OCI-LY7 (cell line): ENCODE results near the gene BIK. TPM values are rescaled to one million over a fixed set of nuclear protein-coding genes. Genes with fewer than 3 reads are reported as not detected.
A peak's percentile ranks its signal among the peaks of the same experiment; 100 is the strongest.

Experiments used
- BruUV-seq: library from RNA; stranded (reverse); fragments of 400-500 nt; replicated peaks from 2 replicates; lab custom pipeline; 2021; lab: Mats Ljungman, UMichigan
- CTCF ChIA-PET: fragments of 300-600 bp; sonication (Branson Sonifier 250); formaldehyde crosslinking; loops from one replicate; lab custom pipeline; 2022; ENCODE audit warnings: antibody characterized with exemption; ENCODE audit not compliant: unreplicated experiment; lab: Charles Lee
- POLR2A ChIA-PET: fragments of 300-600 bp; sonication (Branson Sonifier 250); formaldehyde crosslinking; loops from one replicate; lab custom pipeline; 2022; ENCODE audit warnings: antibody characterized with exemption; lab: Charles Lee
- DNase-seq: peaks from one replicate; pipeline ENCODE4 v3.0.0-alpha.2; 2015; ENCODE audit warnings: low spot score
- H2AFZ ChIP-seq: fragments of 200-600 bp; sonication (generic), shearing (Covaris generic); 2 replicates; pipeline ENCODE4 v1.6.1; 2014; ENCODE audit warnings: mild to moderate bottlenecking, antibody characterized with exemption, low read length, moderate library complexity
- H3K27ac ChIP-seq: fragments of 200-600 bp; sonication (generic); 2 replicates; pipeline ENCODE4 v1.5.1; 2014; ENCODE audit warnings: mixed run types, low read depth, mild to moderate bottlenecking, moderate library complexity, low read length, inconsistent platforms; ENCODE audit not compliant: poor library complexity, severe bottlenecking
- H3K36me3 ChIP-seq: fragments of 200-600 bp; sonication (generic); 2 replicates; pipeline ENCODE4 v1.6.1; 2014; ENCODE audit warnings: mild to moderate bottlenecking, antibody characterized with exemption, low read length, moderate library complexity, mixed read lengths; ENCODE audit not compliant: insufficient read depth
- H3K4me1 ChIP-seq: fragments of 200-600 bp; sonication (generic); 2 replicates; pipeline ENCODE4 v1.5.1; 2014; ENCODE audit warnings: mild to moderate bottlenecking, low read length; ENCODE audit not compliant: insufficient read depth, poor library complexity, severe bottlenecking
- H3K4me2 ChIP-seq: fragments of 200-600 bp; sonication (generic); 2 replicates; pipeline ENCODE4 v1.6.1; 2014; ENCODE audit warnings: mild to moderate bottlenecking, low read length
- H3K4me3 ChIP-seq: fragments of 200-600 bp; sonication (generic); 2 replicates; pipeline ENCODE4 v1.5.1; 2014; ENCODE audit warnings: mild to moderate bottlenecking, low read depth, low read length; ENCODE audit not compliant: poor library complexity, severe bottlenecking
- H3K79me2 ChIP-seq: fragments of 200-600 bp; sonication (generic); 2 replicates; pipeline ENCODE4 v1.6.1; 2016; ENCODE audit warnings: low read depth, mild to moderate bottlenecking, low read length, moderate library complexity, mixed read lengths; ENCODE audit not compliant: insufficient read depth
- H3K9me2 ChIP-seq: fragments of 200-600 bp; sonication (generic); 2 replicates; pipeline ENCODE4 v1.6.1; 2016; ENCODE audit warnings: mild to moderate bottlenecking, low read length, mixed read lengths; ENCODE audit not compliant: insufficient read depth
- H3K9me3 ChIP-seq: fragments of 200-600 bp; sonication (generic); 2 replicates; pipeline ENCODE4 v1.6.1; 2014; ENCODE audit warnings: mild to moderate bottlenecking, mixed run types, low read length, mixed read lengths
- H4K20me1 ChIP-seq: fragments of 200-600 bp; sonication (generic); 2 replicates; pipeline ENCODE4 v1.6.1; 2014; ENCODE audit warnings: mild to moderate bottlenecking, antibody characterized with exemption, low read length, moderate library complexity, mixed read lengths; ENCODE audit not compliant: insufficient read depth
- CTCF ChIP-seq: fragments of 200-600 bp; sonication (generic); conservative IDR thresholded peaks from 2 replicates; pipeline ENCODE4 v1.5.1; 2014; ENCODE audit warnings: mild to moderate bottlenecking, antibody characterized with exemption, low read length, moderate library complexity, mixed read lengths
- EZH2phosphoT487 ChIP-seq: fragments of 200-600 bp; sonication (generic); IDR thresholded peaks from 2 replicates; pipeline ENCODE4 v1.6.1; 2018; ENCODE audit warnings: low read depth, borderline replicate concordance, mild to moderate bottlenecking, mixed run types, antibody characterized with exemption, low read length, moderate library complexity, mixed read lengths
- intact Hi-C: fragments of 100-400 bp; cut with micrococcal nuclease; formaldehyde crosslinking; loops from one replicate; pipeline ENCODE4 v1.10.0; 2022; ENCODE audit not compliant: unreplicated experiment
- total RNA-seq, 2 experiments: library from RNA; depleted of rRNA in 1 of 2; stranded (reverse); fragments of >200 nt in 1 of 2; shearing (Covaris generic) in 1 of 2; gene quantifications; 2 replicates each; pipeline ENCODE4 v1.2.3, GENCODE V29; 2014 to 2022

BIK gene
- total RNA-seq, 2 experiments from 2014 or later = 88.4 to 143 TPM

- H2AFZ ChIP-seq = peak overlapping the region; percentile 93
These were observed 37.3 kb downstream of the BIK start for GRCh38 chr22:43147821-43148220.

GRCh38 chr22:43148581-43148980, 38.0 kb downstream of the BIK start:
- intact Hi-C loops = no loop called here
- BruUV-seq = no TSS peak
- TF ChIP-seq CTCF (no peak), EZH2phosphoT487 (no peak)
- peak; percentile 42 for DNase-seq
- Histone ChIP-seq H3K4me1 (peaks cover 51% of the 10 kb centered on the region), H3K79me2 (no peaks in the 10 kb centered on the region), H4K20me1 (no peaks in the 10 kb centered on the region), H2AFZ (peak overlapping the region; percentile 60), H3K9me2 (no peaks in the 10 kb centered on the region), H3K36me3 (no peaks in the 10 kb centered on the region), H3K9me3 (no peaks in the 10 kb centered on the region), H3K27ac (peak overlapping the region; percentile 9), H3K4me2 (peak overlapping the region; percentile 28), H3K4me3 (no peak overlapping the region)
- ChIA-PET POLR2A (interaction anchor here (0.6 to 1.0 kb wide), 2 partner anchors 39 to 375 kb away, joined by 3 to 5 read pairs; no protein-coding TSS in a partner anchor), CTCF (no interaction called here)

More at GRCh38 chr22:43147821-43148220, 37.3 kb downstream of the BIK start:
- H3K79me2 ChIP-seq = no peaks in the 10 kb centered on the region; the same call in 1 of the 2 replicates
- H4K20me1 ChIP-seq = no peaks in the 10 kb centered on the region
- no peaks in the 10 kb centered on the region for H3K9me3 ChIP-seq
- peak overlapping the region; percentile 92 for H3K4me2 ChIP-seq
- peak overlapping the region; percentile 61 for H3K4me3 ChIP-seq
- H3K9me2 ChIP-seq = no peaks in the 10 kb centered on the region
- intact Hi-C loops = no loop called here
- no TSS peak for BruUV-seq
- POLR2A ChIA-PET = interaction anchor here (0.6 to 1.1 kb wide), 2 partner anchors 34 to 375 kb away, joined by 3 to 5 read pairs; no protein-coding TSS in a partner anchor
- DNase-seq = peak; percentile 56
- TF ChIP-seq CTCF = no peak
- TF ChIP-seq EZH2phosphoT487 = no peak
- peaks cover 51% of the 10 kb centered on the region for H3K4me1 ChIP-seq
- H3K27ac ChIP-seq = peak overlapping the region; percentile 82
- H3K36me3 ChIP-seq = no peaks in the 10 kb centered on the region
- CTCF ChIA-PET = interaction anchor here (1.8 kb wide), 1 partner anchor 39 kb away, joined by 8 read pairs; the partner anchor contains the start of gene TTLL12

GRCh38 chr22:43150731-43151206, 40.2 kb downstream of the BIK start:
- Histone ChIP-seq H3K4me2 (peak overlapping the region; percentile 64), H3K27ac (no peak overlapping the region), H3K36me3 (no peaks in the 10 kb centered on the region), H2AFZ (peak overlapping the region; percentile 15; the same call in 1 of the 2 replicates), H3K9me3 (no peaks in the 10 kb centered on the region), H3K79me2 (no peaks in the 10 kb centered on the region), H3K4me1 (peaks cover 40% of the 10 kb centered on the region), H3K9me2 (no peaks in the 10 kb centered on the region), H3K4me3 (peak overlapping the region; percentile 68), H4K20me1 (no peaks in the 10 kb centered on the region)
- intact Hi-C loops = no loop called here
- no peak for TF ChIP-seq CTCF
- TF ChIP-seq EZH2phosphoT487 = no peak
- no peak for DNase-seq
- BruUV-seq = no TSS peak
- POLR2A ChIA-PET = interaction anchor here (0.6 kb wide), 1 partner anchor 1961 kb away, joined by 5 read pairs; no protein-coding TSS in a partner anchor
- CTCF ChIA-PET = no interaction called here
